Putamen (tissue), 1 donor: Measurements from ENCODE around the gene CBARP.
A peak's percentile ranks its signal among the peaks of the same experiment; 100 is the strongest.
"Not testable (repeated sequence)": the region's sequence is repeated elsewhere in the genome, so short reads cannot be mapped to it uniquely, and the experiment has no call there.

Experiments
- DNase-seq: peaks from one replicate; pipeline ENCODE4 v3.0.0-alpha.2; 2016; ENCODE audit warnings: low spot score

CBARP gene

GRCh38 chr19:1213391-1214286 lies 24.2 kb downstream of the CBARP start:
- DNase-seq: peak; percentile 59

- DNase-seq: no peak
These were observed 26.1 kb downstream of the CBARP start for GRCh38 chr19:1211494-1212234.

- DNase-seq: peak; percentile 76
These were observed 27.6 kb downstream of the CBARP start for GRCh38 chr19:1210227-1210538.

- DNase-seq: not testable (repeated sequence)
These were observed 29.0 kb downstream of the CBARP start for GRCh38 chr19:1208830-1209229.

GRCh38 chr19:1206864-1207450 lies 30.8 kb downstream of the CBARP start:
- no peak for DNase-seq

GRCh38 chr19:1206150-1206863 lies 31.5 kb downstream of the CBARP start:
- DNase-seq: no peak

- peak; percentile 98 for DNase-seq
These were observed 32.4 kb downstream of the CBARP start, which contains the start of gene STK11 for GRCh38 chr19:1205114-1206099. STK11 (plus strand) TSS chr19:1205778; CDS start chr19:1206914, 1,136 bp downstream.

GRCh38 chr19:1200614-1201013 lies 37.2 kb downstream of the CBARP start:
- DNase-seq: not testable (repeated sequence)

- DNase-seq: no peak
These were observed 38.3 kb downstream of the CBARP start for GRCh38 chr19:1199531-1199930.

GRCh38 chr19:1189419-1189818 lies 48.4 kb downstream of the CBARP start:
- DNase-seq: no peak

- no peak for DNase-seq
These were observed 54.1 kb downstream of the CBARP start for GRCh38 chr19:1183543-1184172.

- DNase-seq: no peak
These were observed 55.1 kb downstream of the CBARP start for GRCh38 chr19:1182727-1183126.

GRCh38 chr19:1182068-1182467 lies 55.7 kb downstream of the CBARP start:
- DNase-seq: no peak

- DNase-seq: no peak
These were observed 56.2 kb downstream of the CBARP start for GRCh38 chr19:1181606-1182005.
